ENCODE data around the gene IMP4. TPM values are rescaled to one million over a fixed set of nuclear protein-coding genes. Genes with fewer than 3 reads are reported as not detected.

Gene IMP4
- total and polyA plus RNA-seq, 2 of the 13 experiments (the other 11 are each of a cell fraction or from before 2014, with no cell fraction given), result 142 to 158 TPM

DNA sequence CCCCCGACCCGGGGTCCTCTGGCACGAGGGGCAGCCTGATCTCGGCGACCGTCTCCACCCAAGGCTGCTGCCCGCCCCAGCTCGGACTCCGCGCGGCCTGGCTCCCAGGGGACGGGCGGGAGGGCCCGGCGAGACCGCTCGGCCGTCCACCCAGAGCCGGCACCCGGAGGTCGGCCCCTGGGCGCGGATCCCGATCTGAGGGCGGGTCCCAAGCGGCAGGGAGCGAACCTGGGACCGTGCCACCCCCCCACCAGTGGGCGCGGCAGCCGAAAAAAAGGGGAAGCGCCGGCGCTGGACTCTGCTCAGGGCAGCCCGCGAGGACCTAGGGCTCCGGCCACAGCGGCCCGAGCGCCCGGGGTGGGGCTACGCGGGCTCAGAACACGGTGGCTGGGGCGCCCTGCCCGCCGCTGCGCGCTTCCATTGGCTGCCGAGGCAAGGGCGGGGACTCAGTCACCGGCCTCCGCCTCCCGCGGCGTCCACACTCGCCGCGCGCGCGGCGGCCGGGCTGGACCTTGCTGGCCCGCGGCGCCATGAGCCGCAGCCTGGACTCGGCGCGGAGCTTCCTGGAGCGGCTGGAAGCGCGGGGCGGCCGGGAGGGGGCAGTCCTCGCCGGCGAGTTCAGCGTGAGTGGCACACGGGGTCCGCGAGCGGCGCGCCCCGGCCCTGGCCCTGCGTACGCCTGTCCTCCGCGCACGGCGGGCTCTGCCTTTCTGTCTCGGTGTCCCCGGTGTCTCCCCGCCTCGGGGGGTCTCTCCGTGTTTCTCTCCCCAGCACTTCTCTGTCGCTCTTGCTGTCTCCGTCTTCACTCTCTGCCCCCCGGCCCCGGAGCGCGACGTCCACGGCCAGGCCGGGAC is 13.1 kb downstream of the IMP4 start, which contains the start of gene PTPN18 (continued):
- TF ChIP-seq KIAA2018 (CRISPR knock-in tag; IDR thresholded peaks at IDR 0.05; ENCODE audit: borderline replicate concordance) (no peak), KAT2B (IDR thresholded peaks at IDR 0.05; ENCODE audit: borderline replicate concordance, low read depth, low read length) (no peak), KDM5B (CRISPR knock-in tag; IDR thresholded peaks at IDR 0.05; ENCODE audit: borderline replicate concordance) (peak; percentile 43; the same call in 1 of the 2 replicates), ZNF205 (CRISPR knock-in tag; IDR thresholded peaks at IDR 0.05) (no peak; the same call in none of the 2 replicates), MYNN (CRISPR knock-in tag; IDR thresholded peaks at IDR 0.05; ENCODE audit: low read depth) (no peak), ZNF629 (CRISPR knock-in tag; conservative IDR thresholded peaks at IDR 0.05) (no peak; the same call in none of the 2 replicates), ZNF878 (CRISPR knock-in tag; IDR thresholded peaks at IDR 0.05) (no peak), ZNF572 (CRISPR knock-in tag; IDR thresholded peaks at IDR 0.05) (peak; percentile 90), ZNF451 (CRISPR knock-in tag; IDR thresholded peaks at IDR 0.05) (peak; percentile 6), ZFX (CRISPR knock-in tag; IDR thresholded peaks at IDR 0.05; ENCODE audit: low read depth) (peak; percentile 93), ZBTB7A (CRISPR knock-in tag; IDR thresholded peaks at IDR 0.05) (peak; percentile 67), ZNF709 (CRISPR knock-in tag; IDR thresholded peaks at IDR 0.05) (peak; percentile 92), HOXA3 (CRISPR knock-in tag; IDR thresholded peaks at IDR 0.05) (peak; percentile 85), RARG (CRISPR knock-in tag; IDR thresholded peaks at IDR 0.05; ENCODE audit: low read depth) (no peak), ZNF33B (CRISPR knock-in tag; IDR thresholded peaks at IDR 0.05) (0 out of 2 replicates have a peak, but pooled peaks have one; percentile 63), FUBP1 (CRISPR knock-in tag; IDR thresholded peaks at IDR 0.05; ENCODE audit: borderline replicate concordance) (no peak)
- TF ChIP-seq, protein P1, sequence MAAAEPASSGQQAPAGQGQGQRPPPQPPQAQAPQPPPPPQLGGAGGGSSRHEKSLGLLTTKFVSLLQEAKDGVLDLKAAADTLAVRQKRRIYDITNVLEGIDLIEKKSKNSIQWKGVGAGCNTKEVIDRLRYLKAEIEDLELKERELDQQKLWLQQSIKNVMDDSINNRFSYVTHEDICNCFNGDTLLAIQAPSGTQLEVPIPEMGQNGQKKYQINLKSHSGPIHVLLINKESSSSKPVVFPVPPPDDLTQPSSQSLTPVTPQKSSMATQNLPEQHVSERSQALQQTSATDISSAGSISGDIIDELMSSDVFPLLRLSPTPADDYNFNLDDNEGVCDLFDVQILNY (CRISPR knock-in tag; conservative IDR thresholded peaks at IDR 0.05), result peak; percentile 62
- TF ChIP-seq, protein P2, sequence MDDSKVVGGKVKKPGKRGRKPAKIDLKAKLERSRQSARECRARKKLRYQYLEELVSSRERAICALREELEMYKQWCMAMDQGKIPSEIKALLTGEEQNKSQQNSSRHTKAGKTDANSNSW (CRISPR knock-in tag; IDR thresholded peaks at IDR 0.05; ENCODE audit: borderline replicate concordance), result 0 out of 2 replicates have a peak, but pooled peaks have one; percentile 91
